Measurements from ENCODE around the gene ARSJ.
A peak's percentile ranks its signal among the peaks of the same experiment; 100 is the strongest.

The ARSJ gene

DNA sequence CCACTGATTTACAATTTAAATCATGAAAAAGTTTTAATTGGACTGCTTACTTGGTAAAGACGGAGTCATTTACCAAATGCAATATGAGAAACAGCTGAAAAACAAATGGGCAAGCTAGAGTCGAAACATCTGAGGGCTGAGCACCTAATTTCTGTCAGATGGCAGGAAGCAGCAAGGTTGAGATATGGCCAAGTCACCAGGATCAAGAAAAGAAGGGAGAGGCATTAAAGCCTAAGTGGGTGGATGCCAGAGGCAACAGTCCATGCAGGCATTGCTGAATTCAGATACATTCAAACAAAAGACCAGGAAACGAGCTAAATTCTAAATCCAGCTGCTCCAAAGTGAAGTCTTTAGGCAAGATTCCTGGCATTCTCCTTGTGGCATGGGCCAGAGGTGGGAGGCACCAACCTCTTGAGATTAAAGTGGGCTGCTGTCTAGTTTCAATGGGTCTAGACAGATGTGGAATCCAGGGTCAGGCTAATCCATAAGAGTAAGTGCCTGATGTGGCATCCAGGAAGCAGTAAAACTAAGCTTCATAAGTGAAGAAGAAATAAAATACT is 8.0 kb upstream of the ARSJ start:
- DNase-seq (ENCODE audit: low spot score), result no peak

- DNase-seq (ENCODE audit: low spot score), result no peak
Observed at GRCh38 chr4:113982181-113982580, 2.7 kb upstream of the ARSJ start.

GRCh38 chr4:113981591-113981990 is 2.1 kb upstream of the ARSJ start:
- DNase-seq (ENCODE audit: low spot score), result no peak

GRCh38 chr4:113979905-113980615 is 613 bp upstream of the ARSJ start:
- peak; percentile 43 for DNase-seq (ENCODE audit: low spot score)

- DNase-seq (ENCODE audit: low spot score), result no peak
Observed at GRCh38 chr4:113978561-113979147, 793 bp downstream of the ARSJ start.

GRCh38 chr4:113978105-113978504 is 1.3 kb downstream of the ARSJ start:
- no peak for DNase-seq (ENCODE audit: low spot score)

- no peak for DNase-seq (ENCODE audit: low spot score)
Observed at GRCh38 chr4:113977526-113977855, 2.0 kb downstream of the ARSJ start.

- no peak for DNase-seq (ENCODE audit: low spot score)
Observed at GRCh38 chr4:113976741-113977525, 2.5 kb downstream of the ARSJ start.

DNA sequence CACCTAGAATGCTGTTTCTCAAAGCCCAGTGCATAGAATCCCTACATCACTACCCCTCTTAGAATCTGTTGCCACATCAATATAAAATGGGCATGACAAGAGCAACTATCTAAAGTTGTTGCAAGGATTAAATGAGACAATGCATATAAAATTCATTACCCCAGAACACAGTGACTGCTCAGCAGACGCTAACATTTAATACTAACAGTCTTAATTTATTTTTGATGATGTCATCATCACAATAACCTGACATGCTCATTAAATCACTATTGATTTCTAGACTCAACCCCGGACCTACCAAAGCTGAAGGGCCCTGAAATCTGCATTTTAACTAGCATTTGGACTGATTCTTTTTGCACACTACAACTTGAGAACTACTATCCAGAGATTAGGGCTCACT is 3.9 kb downstream of the ARSJ start:
- no peak for DNase-seq (ENCODE audit: low spot score)

GRCh38 chr4:113974467-113974866 is 5.0 kb downstream of the ARSJ start:
- DNase-seq (ENCODE audit: low spot score), result no peak

GRCh38 chr4:113973345-113973744 is 6.1 kb downstream of the ARSJ start:
- no peak for DNase-seq (ENCODE audit: low spot score)

- no peak for DNase-seq (ENCODE audit: low spot score)
Observed at GRCh38 chr4:113972781-113973180, 6.7 kb downstream of the ARSJ start.

GRCh38 chr4:113971706-113972360 is 7.6 kb downstream of the ARSJ start:
- peak; percentile 37 for DNase-seq (ENCODE audit: low spot score)

GRCh38 chr4:113969709-113970334 is 9.6 kb downstream of the ARSJ start:
- peak; percentile 24 for DNase-seq (ENCODE audit: low spot score)

GRCh38 chr4:113968473-113968872 is 11.0 kb downstream of the ARSJ start:
- no peak for DNase-seq (ENCODE audit: low spot score)

GRCh38 chr4:113967687-113968086 is 11.8 kb downstream of the ARSJ start:
- DNase-seq (ENCODE audit: low spot score), result no peak

DNA sequence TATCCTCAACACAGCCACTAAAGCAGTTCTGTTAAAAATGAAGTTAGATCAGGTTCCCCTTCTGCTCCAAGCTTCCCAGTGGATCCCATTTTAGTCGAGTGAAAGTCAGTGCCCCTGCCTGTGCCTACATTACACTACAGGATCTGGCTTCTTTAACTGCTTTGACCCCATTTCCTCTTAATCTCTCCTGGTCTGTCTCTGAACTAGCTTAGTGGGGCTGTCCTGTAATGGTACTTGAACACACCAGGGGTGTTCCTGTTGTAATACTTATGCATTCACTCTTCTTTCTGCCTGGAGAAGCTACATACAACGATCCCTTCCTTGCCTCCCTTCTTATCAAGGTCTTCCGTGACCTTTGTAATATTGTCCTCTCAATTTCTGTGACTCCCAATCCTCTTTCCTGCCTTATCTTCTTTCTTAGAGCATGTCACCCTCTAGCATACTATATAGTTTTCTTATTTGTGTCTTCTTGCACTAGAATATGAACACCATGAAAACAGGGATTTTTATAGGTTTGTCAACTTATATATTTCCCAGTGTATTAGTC is 16.7 kb downstream of the ARSJ start:
- DNase-seq (ENCODE audit: low spot score), result no peak

- DNase-seq (ENCODE audit: low spot score), result no peak
Observed at GRCh38 chr4:113962016-113962347, 17.5 kb downstream of the ARSJ start.

GRCh38 chr4:113960684-113961321 is 18.6 kb downstream of the ARSJ start:
- no peak for DNase-seq (ENCODE audit: low spot score)

- DNase-seq (ENCODE audit: low spot score), result no peak
Observed at GRCh38 chr4:113959539-113959937, 19.9 kb downstream of the ARSJ start.

DNA sequence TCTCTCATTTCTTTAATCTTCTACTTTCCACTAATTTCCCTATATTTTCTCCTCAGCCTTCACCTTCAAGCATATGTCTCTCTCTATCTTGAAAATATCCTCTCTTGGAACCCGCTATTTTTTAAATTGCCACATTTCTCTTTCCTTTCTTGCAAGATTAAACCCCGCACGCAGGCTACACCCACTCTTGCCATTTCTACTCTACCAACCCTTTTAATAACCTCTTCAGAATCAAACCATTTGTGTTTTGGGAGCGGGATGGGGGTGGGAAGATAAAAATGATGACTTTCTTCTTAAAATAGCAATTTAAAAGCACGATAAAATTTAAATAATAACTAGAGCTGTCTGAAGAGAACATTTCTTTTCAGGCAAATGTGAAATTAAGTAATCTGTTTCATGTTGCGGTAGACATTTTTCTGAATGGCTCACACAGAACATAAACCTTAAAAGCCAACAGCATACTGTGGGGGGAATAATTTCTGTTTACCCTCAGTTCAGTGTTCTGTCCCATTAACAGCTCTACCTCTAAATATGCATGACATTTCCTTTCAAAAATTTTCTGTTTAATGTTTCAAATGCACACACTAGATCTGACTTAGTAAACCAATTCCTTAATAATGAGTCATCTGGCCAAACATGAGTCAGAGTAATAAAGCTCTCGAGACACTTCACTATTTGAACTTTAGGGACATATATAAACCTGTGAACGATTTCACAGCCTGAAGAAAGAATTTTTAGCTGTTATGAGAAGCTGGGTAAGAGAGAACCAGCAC is 20.5 kb downstream of the ARSJ start:
- DNase-seq (ENCODE audit: low spot score), result peak; percentile 53
